ENCODE results near the gene POGZ.
A peak's percentile ranks its signal among the peaks of the same experiment; 100 is the strongest.
"Not testable (repeated sequence)": the region's sequence is repeated elsewhere in the genome, so short reads cannot be mapped to it uniquely, and the experiment has no call there.

Gene POGZ

DNA sequence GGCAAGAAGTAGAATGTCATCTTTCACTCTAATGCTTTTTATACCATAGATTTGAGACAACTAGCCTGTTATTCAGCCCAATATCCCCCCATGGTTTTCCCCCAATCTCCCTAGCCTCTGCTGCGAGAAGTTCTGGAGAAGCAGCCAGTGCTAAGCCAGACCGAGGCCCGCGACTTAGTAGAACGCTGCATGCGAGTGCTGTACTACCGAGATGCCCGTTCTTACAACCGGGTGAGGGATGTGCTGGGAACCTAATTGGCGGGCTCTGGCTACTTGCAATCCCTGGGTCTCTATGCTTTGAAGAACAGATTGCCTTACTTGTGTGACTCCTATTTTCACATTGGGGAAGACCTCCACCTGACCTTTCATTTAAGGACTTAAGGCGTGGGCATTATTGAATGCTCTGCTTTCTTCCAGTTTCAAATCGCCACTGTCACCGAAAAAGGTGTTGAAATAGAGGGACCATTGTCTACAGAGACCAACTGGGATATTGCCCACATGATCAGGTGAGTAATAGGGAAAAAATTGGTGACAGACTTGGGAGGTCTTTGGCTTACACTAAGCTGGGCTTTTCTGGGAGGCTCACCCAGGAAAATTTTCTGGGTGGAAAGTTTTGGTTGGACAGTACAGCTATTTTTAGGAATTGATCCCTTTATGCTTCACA, 58.0 kb downstream of the POGZ start:
- H3K4me3 ChIP-seq (ENCODE audit: low read depth, low read length): no peak overlapping the region
- in situ Hi-C loops (cut with HindIII; ENCODE audit: low sequenced_read_pairs): no loop called here
- no peak for DNase-seq (ENCODE audit: low read depth)
- TF ChIP-seq, protein P1, sequence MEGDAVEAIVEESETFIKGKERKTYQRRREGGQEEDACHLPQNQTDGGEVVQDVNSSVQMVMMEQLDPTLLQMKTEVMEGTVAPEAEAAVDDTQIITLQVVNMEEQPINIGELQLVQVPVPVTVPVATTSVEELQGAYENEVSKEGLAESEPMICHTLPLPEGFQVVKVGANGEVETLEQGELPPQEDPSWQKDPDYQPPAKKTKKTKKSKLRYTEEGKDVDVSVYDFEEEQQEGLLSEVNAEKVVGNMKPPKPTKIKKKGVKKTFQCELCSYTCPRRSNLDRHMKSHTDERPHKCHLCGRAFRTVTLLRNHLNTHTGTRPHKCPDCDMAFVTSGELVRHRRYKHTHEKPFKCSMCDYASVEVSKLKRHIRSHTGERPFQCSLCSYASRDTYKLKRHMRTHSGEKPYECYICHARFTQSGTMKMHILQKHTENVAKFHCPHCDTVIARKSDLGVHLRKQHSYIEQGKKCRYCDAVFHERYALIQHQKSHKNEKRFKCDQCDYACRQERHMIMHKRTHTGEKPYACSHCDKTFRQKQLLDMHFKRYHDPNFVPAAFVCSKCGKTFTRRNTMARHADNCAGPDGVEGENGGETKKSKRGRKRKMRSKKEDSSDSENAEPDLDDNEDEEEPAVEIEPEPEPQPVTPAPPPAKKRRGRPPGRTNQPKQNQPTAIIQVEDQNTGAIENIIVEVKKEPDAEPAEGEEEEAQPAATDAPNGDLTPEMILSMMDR (IDR thresholded peaks at IDR 0.05; ENCODE audit: low read depth, low read length, missing control alignments): no peak

DNA sequence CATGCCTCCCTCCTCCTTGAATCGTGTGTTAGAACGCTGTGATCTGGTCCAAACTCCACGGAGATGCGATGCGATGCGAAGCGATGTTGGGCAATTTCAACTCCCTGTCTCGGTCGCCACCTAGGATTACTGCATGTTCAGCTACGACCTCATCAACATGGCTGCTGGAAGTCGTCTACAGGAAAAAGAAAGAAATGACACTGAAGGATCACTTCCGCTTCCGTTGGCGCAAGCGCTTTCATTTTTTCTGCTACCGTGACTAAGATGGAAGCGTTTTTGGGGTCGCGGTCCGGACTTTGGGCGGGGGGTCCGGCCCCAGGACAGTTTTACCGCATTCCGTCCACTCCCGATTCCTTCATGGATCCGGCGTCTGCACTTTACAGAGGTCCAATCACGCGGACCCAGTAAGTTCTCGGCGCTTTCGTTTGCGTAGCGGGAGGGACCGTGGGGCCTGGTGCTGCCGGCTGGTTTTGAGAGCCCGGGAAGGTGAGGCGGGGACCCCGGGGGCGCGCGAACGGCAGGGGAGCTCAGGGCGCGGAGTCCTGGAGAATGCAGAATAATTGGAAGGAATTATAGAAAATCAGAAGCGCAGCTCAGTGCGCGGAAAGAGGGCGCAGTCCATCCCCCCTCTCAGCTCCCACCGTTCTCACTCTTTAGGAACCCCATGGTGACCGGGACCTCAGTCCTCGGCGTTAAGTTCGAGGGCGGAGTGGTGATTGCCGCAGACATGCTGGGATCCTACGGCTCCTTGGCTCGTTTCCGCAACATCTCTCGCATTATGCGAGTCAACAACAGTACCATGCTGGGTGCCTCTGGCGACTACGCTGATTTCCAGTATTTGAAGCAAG, 59.7 kb downstream of the POGZ start, which contains the start of gene PSMB4:
PSMB4 (plus strand) TSS at position 250 of the 848 bp plus-strand sequence; CDS start at position 265, 15 bp downstream.
- TF ChIP-seq, protein P1 (IDR thresholded peaks at IDR 0.05; ENCODE audit: low read depth, low read length, missing control alignments): peak; percentile 36
- peak within 1 kb of the TSS; percentile 94 for H3K4me3 ChIP-seq (ENCODE audit: low read depth, low read length)
- peak; percentile 87 for DNase-seq (ENCODE audit: low read depth)
- in situ Hi-C loops (cut with HindIII; ENCODE audit: low sequenced_read_pairs): no loop called here

DNA sequence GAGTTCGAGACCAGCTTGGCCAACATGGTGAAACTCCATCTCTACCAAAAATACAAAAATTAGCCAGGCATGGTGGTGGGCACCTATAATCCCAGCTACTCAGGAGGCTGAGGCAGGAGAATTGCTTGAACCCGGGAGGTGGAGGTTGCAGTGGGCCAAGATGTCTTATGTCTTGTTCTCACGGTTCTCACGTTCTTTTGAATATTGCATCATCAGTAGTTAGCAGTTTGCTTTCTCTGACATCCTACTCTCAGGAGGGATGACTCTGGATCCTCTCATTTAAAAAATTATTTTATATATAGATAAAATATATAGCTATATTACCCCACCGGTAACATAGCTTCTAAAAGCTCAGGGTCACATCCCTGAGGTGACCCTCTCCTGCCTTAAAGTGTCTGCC, 63.0 kb downstream of the POGZ start:
- in situ Hi-C loops (cut with HindIII; ENCODE audit: low sequenced_read_pairs); H3K4me3 ChIP-seq (ENCODE audit: low read depth, low read length); DNase-seq (ENCODE audit: low read depth): not testable (repeated sequence)

DNA sequence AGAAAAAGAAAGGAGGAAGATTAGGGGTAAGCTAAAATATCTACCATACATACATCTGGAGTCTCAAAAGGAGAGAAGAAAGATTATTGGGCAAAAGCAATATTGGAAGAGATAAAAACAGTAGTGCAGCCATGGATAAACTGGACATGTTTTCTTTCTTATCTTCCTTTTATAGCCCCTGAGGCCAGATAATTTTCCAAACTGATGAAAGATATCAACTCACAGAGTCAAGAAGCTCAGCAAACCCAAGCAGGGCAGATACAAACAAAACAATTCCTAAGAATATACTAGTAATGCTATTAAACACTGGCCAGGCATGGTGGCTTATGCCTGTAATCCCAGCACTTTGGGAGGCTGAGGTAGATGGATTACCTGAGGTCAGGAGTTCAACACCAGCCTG, 65.7 kb downstream of the POGZ start:
- no peak for DNase-seq (ENCODE audit: low read depth)
- TF ChIP-seq, protein P1 (IDR thresholded peaks at IDR 0.05; ENCODE audit: low read depth, low read length, missing control alignments): no peak
- in situ Hi-C loops (cut with HindIII; ENCODE audit: low sequenced_read_pairs): no loop called here
- H3K4me3 ChIP-seq (ENCODE audit: low read depth, low read length): no peak overlapping the region

DNA sequence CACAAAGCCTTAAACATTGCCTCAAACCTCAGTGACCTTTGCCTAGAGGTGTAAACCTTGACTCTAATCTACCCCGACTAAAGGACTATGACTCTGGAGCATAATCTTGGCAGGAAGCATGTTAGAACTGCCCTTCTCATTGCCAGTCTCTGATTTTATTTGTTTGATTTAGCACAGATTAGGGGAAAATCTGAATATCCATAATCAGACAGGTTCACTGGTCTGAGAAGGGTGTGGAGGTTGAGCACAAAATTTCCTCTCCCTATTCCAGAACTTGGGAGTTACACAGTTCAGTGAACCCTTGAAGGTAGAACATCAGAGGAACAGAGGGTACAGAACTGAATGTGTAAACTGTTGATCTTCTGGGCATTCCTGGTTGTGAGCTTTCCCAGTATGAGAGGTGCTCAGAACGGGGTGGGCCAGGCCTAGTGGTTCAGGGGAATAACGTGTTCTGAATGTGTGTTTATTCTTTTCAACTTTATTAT, 68.2 kb downstream of the POGZ start:
- no peak overlapping the region for H3K4me3 ChIP-seq (ENCODE audit: low read depth, low read length)
- in situ Hi-C loops (cut with HindIII; ENCODE audit: low sequenced_read_pairs): no loop called here
- DNase-seq (ENCODE audit: low read depth): no peak
- TF ChIP-seq, protein P1 (IDR thresholded peaks at IDR 0.05; ENCODE audit: low read depth, low read length, missing control alignments): no peak

DNA sequence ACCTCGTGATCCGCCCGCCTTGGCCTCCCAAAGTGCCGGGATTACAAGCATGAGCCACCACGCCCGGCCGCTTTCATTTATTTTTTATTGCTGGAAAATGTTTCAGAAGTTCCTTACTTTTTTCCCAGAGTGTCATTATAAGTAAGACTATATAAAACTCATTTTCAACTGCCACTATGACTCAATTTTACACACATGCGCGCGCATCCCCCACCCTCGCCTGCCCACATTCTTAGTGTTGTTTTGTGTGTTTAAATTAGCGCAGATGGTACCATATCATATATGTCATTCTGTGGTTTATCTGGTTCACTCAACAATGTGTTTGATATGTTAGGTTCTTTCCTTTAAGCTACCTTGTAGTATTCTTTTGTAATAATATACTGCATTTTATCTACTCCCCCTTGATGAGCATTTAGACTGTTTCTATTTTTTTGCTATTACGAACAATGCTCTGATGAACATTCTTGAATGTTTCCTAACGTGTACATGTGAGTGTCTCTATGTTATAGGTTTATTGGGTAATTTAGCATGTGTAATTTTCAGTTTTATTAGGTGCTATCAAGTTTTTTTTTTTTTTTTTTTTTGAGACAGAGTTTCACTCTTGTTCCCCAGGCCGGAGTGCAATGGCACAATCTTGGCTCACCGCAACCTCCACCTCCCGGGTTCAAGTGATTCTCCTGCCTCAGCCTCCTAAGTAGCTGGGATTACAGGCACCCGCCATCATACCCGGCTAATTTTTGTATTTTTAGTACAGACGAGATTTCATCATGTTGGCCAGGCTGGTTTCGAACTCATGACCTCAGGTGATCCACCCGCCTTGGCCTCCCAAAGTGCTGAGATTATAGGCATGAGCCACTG, 68.8 kb downstream of the POGZ start:
- in situ Hi-C loops (cut with HindIII; ENCODE audit: low sequenced_read_pairs); H3K4me3 ChIP-seq (ENCODE audit: low read depth, low read length); DNase-seq (ENCODE audit: low read depth): not testable (repeated sequence)

DNA sequence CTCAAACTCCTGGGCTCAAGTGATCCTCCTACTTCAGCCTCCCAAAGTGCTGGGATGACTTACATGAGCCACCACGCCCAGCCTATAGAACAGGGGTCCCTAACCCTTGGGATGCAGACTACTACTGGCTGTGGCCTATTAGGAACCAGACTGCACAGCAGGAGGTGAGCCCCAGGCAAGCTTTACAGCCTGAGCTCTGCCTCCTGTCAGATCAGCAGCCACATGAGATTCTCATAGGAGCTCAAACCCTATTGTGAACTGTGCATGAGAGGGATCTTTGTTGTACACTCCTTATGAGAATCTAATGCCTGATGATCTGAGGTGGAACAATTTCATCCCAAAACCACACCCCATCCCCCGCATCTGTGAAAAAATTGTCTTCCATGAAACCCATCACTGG, 73.3 kb downstream of the POGZ start:
- H3K4me3 ChIP-seq (ENCODE audit: low read depth, low read length): no peak overlapping the region
- no peak for DNase-seq (ENCODE audit: low read depth)
- TF ChIP-seq, protein P1 (IDR thresholded peaks at IDR 0.05; ENCODE audit: low read depth, low read length, missing control alignments): no peak
- in situ Hi-C loops (cut with HindIII; ENCODE audit: low sequenced_read_pairs): no loop called here

Data from astrocyte of the cerebellum (primary cell).